Measurements from ENCODE around the gene TAF3. TPM values are rescaled to one million over a fixed set of nuclear protein-coding genes. Genes with fewer than 3 reads are reported as not detected.

The TAF3 gene
- polyA plus RNA-seq, 3 donors: 1.6 to 3.9 (median 3.4) TPM

DNA sequence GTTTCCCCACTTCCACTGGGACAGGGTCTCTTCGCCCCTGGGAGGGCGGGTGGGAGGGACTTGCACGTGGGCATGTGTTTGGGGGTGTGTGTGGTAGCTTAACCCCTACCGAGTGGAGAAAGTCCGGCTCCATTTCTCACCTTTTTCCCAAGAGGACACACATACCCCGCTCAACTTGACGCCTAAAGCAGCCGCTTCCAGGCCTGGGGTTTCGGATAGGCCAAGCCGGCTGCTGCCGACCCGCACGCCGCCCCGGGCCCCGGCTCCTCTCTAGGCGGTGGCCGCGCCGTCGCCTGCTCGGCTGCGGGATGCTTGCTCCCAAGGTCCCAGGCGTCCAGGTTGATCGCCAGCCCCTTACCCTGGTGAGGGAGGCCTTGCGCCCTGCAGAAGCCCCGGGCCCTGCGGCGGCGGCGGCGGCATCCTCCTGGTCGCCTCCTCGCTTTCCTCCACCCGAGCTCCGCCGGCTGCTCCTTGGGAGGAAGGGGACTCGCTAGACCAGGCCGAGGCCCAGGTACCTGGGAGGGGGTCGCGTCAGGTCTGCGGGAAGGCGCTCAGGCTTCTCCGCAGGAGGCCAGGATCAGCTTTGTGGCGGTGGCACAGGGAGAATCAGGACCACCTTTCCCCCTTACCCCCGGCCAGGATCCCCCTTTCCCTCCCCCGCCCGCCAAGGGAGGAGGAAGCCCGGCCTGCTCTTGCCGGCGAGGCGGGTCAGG lies 233.0 kb downstream of the TAF3 start:
- Histone ChIP-seq H3K4me1 (ENCODE audit: control insufficient read depth in 1 of 2, insufficient read depth in 2 of 2, low read length in 2 of 2) (peaks cover 29 to 45% of the 10 kb centered on the region in 2 donors), H3K27me3 (ENCODE audit: control insufficient read depth in 2 of 2, insufficient read depth in 2 of 2, low read length in 2 of 2) (peaks cover 83 to 97% of the 10 kb centered on the region in 2 donors), H3K9ac (ENCODE audit: insufficient read depth, low read length, poor library complexity, severe bottlenecking) (no peak overlapping the region), H3K27ac (ENCODE audit: low read depth in 1 of 2, low read length in 2 of 2) (no peak overlapping the region), H3K9me3 (replicated peaks in 1 of 2; ENCODE audit: control insufficient read depth in 1 of 2, insufficient read depth in 1 of 2, low read length in 2 of 2) (peaks cover 7 to 53% of the 10 kb centered on the region in 2 donors), H4K20me1 (ENCODE audit: insufficient read depth, low read length) (no peaks in the 10 kb centered on the region), H3K36me3 (replicated peaks in 1 of 2; ENCODE audit: control insufficient read depth in 1 of 2, insufficient read depth in 2 of 2, low read length in 2 of 2) (no peaks in the 10 kb centered on the region), H3K79me2 (ENCODE audit: insufficient read depth, low read length) (no peaks in the 10 kb centered on the region), H3K4me2 (replicated peaks; ENCODE audit: extremely low read depth, low read length, poor library complexity, severe bottlenecking) (no peak overlapping the region), H3K4me3 (replicated peaks in 1 of 3; ENCODE audit: low read depth in 2 of 3, low read length in 3 of 3) (no peak overlapping the region), H2AFZ (ENCODE audit: insufficient read depth, low read depth, low read length, poor library complexity, severe bottlenecking) (no peak overlapping the region)
- WGBS (ENCODE audit: insufficient coverage): 4% methylated on average over 33 of the region's 52 CpGs
- Mint-ChIP-seq H3K9me3 (peaks cover 0 to 36% (median 30%) of the 10 kb centered on the region in 7 donors), H3K4me1 (peaks cover 39% of the 10 kb centered on the region), H3K27me3 (ENCODE audit: low read depth in 3 of 3) (peaks cover 83 to 98% (median 84%) of the 10 kb centered on the region in 3 donors), H3K4me3 (peak overlapping the region in 1 of 2 donors; percentile 39), H3K36me3 (peaks cover 7 to 13% of the 10 kb centered on the region in 2 donors), H3K27ac (no peak overlapping the region)
- DNase-seq: no peak
- TF ChIP-seq, protein P1, sequence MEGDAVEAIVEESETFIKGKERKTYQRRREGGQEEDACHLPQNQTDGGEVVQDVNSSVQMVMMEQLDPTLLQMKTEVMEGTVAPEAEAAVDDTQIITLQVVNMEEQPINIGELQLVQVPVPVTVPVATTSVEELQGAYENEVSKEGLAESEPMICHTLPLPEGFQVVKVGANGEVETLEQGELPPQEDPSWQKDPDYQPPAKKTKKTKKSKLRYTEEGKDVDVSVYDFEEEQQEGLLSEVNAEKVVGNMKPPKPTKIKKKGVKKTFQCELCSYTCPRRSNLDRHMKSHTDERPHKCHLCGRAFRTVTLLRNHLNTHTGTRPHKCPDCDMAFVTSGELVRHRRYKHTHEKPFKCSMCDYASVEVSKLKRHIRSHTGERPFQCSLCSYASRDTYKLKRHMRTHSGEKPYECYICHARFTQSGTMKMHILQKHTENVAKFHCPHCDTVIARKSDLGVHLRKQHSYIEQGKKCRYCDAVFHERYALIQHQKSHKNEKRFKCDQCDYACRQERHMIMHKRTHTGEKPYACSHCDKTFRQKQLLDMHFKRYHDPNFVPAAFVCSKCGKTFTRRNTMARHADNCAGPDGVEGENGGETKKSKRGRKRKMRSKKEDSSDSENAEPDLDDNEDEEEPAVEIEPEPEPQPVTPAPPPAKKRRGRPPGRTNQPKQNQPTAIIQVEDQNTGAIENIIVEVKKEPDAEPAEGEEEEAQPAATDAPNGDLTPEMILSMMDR (IDR thresholded peaks at IDR 0.05): no peak
- intact Hi-C loops (cut with micrococcal nuclease): no loop called here

DNA sequence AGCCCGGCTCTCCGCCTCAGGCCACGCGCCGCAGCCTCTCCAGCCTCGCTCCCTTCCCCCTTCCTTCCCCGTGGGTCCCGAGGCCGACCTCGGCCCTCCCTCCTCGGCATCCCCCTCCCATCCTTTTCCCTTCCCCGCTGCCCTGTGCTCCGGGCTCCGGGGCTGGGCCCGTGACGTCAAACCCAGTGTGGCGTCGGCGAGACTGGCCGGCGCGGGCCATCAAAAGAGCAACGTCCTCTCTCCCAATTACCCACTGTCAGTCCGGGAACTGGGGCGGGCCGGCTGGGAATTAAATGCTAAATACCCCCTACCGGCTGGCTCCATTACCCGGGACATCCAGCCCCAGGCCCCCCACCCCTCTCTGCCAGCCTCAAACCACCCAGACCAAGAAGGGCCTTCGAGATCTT lies 233.5 kb downstream of the TAF3 start:
- peaks cover 45% of the 10 kb centered on the region for H3K4me1 Mint-ChIP-seq
- peaks cover 83 to 98% (median 84%) of the 10 kb centered on the region in 3 donors for H3K27me3 Mint-ChIP-seq (ENCODE audit: low read depth in 3 of 3)
- no peaks in the 10 kb centered on the region for H4K20me1 ChIP-seq (ENCODE audit: insufficient read depth, low read length)
- 2% methylated on average over 27 of the region's 29 CpGs for WGBS (ENCODE audit: insufficient coverage)
- no peaks in the 10 kb centered on the region for H3K79me2 ChIP-seq (ENCODE audit: insufficient read depth, low read length)
- peaks cover 7 to 52% of the 10 kb centered on the region in 2 donors for H3K9me3 ChIP-seq (replicated peaks in 1 of 2; ENCODE audit: control insufficient read depth in 1 of 2, insufficient read depth in 1 of 2, low read length in 2 of 2)
- TF ChIP-seq, protein P1 (IDR thresholded peaks at IDR 0.05): no peak
- peaks cover 83 to 97% of the 10 kb centered on the region in 2 donors for H3K27me3 ChIP-seq (ENCODE audit: control insufficient read depth in 2 of 2, insufficient read depth in 2 of 2, low read length in 2 of 2)
- no peak overlapping the region for H3K4me3 ChIP-seq (replicated peaks in 1 of 3; ENCODE audit: low read depth in 2 of 3, low read length in 3 of 3)
- H3K9me3 Mint-ChIP-seq: peaks cover 0 to 39% (median 30%) of the 10 kb centered on the region in 7 donors
- no peak overlapping the region for H3K4me2 ChIP-seq (replicated peaks; ENCODE audit: extremely low read depth, low read length, poor library complexity, severe bottlenecking)
- H3K9ac ChIP-seq (ENCODE audit: insufficient read depth, low read length, poor library complexity, severe bottlenecking): no peak overlapping the region
- H3K36me3 Mint-ChIP-seq: peaks cover 7 to 15% of the 10 kb centered on the region in 2 donors
- H3K27ac ChIP-seq (ENCODE audit: low read depth in 1 of 2, low read length in 2 of 2): no peak overlapping the region
- no peak overlapping the region for H3K27ac Mint-ChIP-seq
- peak overlapping the region; percentile 12 to 86 for H3K4me3 Mint-ChIP-seq
- peaks cover 29 to 49% of the 10 kb centered on the region in 2 donors for H3K4me1 ChIP-seq (ENCODE audit: control insufficient read depth in 1 of 2, insufficient read depth in 2 of 2, low read length in 2 of 2)
- intact Hi-C loops (cut with micrococcal nuclease): no loop called here
- no peak overlapping the region for H2AFZ ChIP-seq (ENCODE audit: insufficient read depth, low read depth, low read length, poor library complexity, severe bottlenecking)
- DNase-seq: no peak
- H3K36me3 ChIP-seq (replicated peaks in 1 of 2; ENCODE audit: control insufficient read depth in 1 of 2, insufficient read depth in 2 of 2, low read length in 2 of 2): no peaks in the 10 kb centered on the region
